ENCODE measurements around the gene DZIP3.

DNA sequence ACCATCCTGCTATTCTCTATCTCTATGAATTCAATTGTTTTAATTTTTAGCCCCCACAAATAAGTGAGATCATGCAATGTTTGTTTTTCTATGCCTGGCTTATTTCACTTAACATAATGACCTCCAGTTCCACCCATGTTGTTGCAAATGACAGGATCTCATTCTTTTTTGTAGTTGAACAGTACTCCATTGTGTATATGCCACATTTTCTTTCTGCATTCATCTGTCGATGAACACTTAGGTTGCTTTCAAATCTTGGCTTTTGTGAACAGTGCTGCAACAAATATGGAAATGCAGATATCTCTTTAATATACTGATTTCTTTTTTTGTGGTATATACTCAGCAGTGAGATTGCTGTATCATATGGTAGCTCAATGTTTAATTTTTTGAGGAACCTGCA is 108.9 kb downstream of the DZIP3 start:
- TF ChIP-seq, protein P1, sequence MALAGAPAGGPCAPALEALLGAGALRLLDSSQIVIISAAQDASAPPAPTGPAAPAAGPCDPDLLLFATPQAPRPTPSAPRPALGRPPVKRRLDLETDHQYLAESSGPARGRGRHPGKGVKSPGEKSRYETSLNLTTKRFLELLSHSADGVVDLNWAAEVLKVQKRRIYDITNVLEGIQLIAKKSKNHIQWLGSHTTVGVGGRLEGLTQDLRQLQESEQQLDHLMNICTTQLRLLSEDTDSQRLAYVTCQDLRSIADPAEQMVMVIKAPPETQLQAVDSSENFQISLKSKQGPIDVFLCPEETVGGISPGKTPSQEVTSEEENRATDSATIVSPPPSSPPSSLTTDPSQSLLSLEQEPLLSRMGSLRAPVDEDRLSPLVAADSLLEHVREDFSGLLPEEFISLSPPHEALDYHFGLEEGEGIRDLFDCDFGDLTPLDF (CRISPR knock-in tag; IDR thresholded peaks at IDR 0.05) = no peak
- TF ChIP-seq TCF12 (IDR thresholded peaks at IDR 0.05) (no peak), TCF12 (CRISPR knock-in tag; IDR thresholded peaks at IDR 0.05) (no peak), RXRA (CRISPR knock-in tag; IDR thresholded peaks at IDR 0.05) (no peak), GABPB1 (CRISPR knock-in tag; IDR thresholded peaks at IDR 0.05) (no peak), POLR2A (IDR thresholded peaks at IDR 0.05; ENCODE audit: insufficient read depth in 1 of 2, low read depth in 2 of 2, low read length in 2 of 2) (no peak), ZSCAN20 (CRISPR knock-in tag; IDR thresholded peaks at IDR 0.05; ENCODE audit: borderline replicate concordance) (no peak), ZNF605 (CRISPR knock-in tag; IDR thresholded peaks at IDR 0.05) (no peak)
- TF ChIP-seq, protein P2, sequence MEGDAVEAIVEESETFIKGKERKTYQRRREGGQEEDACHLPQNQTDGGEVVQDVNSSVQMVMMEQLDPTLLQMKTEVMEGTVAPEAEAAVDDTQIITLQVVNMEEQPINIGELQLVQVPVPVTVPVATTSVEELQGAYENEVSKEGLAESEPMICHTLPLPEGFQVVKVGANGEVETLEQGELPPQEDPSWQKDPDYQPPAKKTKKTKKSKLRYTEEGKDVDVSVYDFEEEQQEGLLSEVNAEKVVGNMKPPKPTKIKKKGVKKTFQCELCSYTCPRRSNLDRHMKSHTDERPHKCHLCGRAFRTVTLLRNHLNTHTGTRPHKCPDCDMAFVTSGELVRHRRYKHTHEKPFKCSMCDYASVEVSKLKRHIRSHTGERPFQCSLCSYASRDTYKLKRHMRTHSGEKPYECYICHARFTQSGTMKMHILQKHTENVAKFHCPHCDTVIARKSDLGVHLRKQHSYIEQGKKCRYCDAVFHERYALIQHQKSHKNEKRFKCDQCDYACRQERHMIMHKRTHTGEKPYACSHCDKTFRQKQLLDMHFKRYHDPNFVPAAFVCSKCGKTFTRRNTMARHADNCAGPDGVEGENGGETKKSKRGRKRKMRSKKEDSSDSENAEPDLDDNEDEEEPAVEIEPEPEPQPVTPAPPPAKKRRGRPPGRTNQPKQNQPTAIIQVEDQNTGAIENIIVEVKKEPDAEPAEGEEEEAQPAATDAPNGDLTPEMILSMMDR (CRISPR knock-in tag; IDR thresholded peaks at IDR 0.05) = no peak
